Right cardiac atrium (tissue), 5 donors: ENCODE data around the gene EBF4. TPM values are rescaled to one million over a fixed set of nuclear protein-coding genes. Genes with fewer than 3 reads are reported as not detected.

Experiments used
- ATAC-seq, 2 donors: fragments of 200-7000 bp; cut with Tn5 transposase; one replicate each; pipeline versions ENCODE4 v1.8.0 to v1.9.1; 2020; ENCODE audit warnings: moderate library complexity in 2 of 2, mild to moderate bottlenecking in 1 of 2
- DNase-seq, 3 donors: peaks; one replicate each; pipeline ENCODE4 v3.0.0-alpha.2; 2020
- H3K27ac ChIP-seq: one replicate; pipeline ENCODE4 v1.5.1; 2013; ENCODE audit warnings: mild to moderate bottlenecking, low read length, control low read depth, moderate library complexity
- H3K27me3 ChIP-seq: one replicate; pipeline ENCODE4 v1.6.1; 2013; ENCODE audit not compliant: control insufficient read depth, insufficient read depth
- H3K4me1 ChIP-seq: one replicate; pipeline ENCODE4 v1.6.1; 2013; ENCODE audit warnings: low read length; ENCODE audit not compliant: control insufficient read depth, insufficient read depth
- H3K4me3 ChIP-seq: one replicate; pipeline ENCODE4 v1.5.1; 2013; ENCODE audit warnings: low read length, control low read depth
- H3K9me3 ChIP-seq: one replicate; pipeline ENCODE4 v1.6.1; 2013; ENCODE audit warnings: low read length; ENCODE audit not compliant: control insufficient read depth
- WGBS: extraction: QIAGEN DNeasy Blood & Tissue Kit; methylation state at CpG from one replicate; pipeline ENCODE4 v1.1.7; 2013; 5-methylcytosine and 5-hydroxymethylcytosine counted together
- intact Hi-C, 4 donors: fragments of 100-400 bp; cut with DNase I; formaldehyde crosslinking; loops; one replicate each; pipeline versions ENCODE4 v1.11.0 to v1.14.0; 2022 to 2023
- long read RNA-seq, 4 donors: library from polyadenylated mRNA; unstranded; transcript quantifications; one replicate each; pipeline ENCODE4 v2.0.0, GENCODE V29; 2020 to 2021
- polyA plus RNA-seq: library from polyadenylated mRNA; stranded (reverse); fragments of 200-250 nt; gene quantifications from one replicate; pipeline ENCODE4 v1.2.3, GENCODE V29; 2013
- total RNA-seq, 4 donors: library from RNA; stranded (reverse); fragmentation: NEBNext Ultra II Directional; extraction: Animal tissue kit (Norgen Biotek cat#: 25700); gene quantifications; one replicate each; pipeline ENCODE4 v1.2.1, GENCODE V29; 2021
- donor health status: healthy with polysubstance abuse.
- donor health status: DM: no; HTN: yes; CAD: no.
- donor health status: DM: no; HTN: no; CAD: no.
- donor health status: DM: no; HTN: yes; CAD: no; lungs with severe emphysema.
- donor health status: DM: yes; HTN: yes; CAD: no.

Gene EBF4, protein sequence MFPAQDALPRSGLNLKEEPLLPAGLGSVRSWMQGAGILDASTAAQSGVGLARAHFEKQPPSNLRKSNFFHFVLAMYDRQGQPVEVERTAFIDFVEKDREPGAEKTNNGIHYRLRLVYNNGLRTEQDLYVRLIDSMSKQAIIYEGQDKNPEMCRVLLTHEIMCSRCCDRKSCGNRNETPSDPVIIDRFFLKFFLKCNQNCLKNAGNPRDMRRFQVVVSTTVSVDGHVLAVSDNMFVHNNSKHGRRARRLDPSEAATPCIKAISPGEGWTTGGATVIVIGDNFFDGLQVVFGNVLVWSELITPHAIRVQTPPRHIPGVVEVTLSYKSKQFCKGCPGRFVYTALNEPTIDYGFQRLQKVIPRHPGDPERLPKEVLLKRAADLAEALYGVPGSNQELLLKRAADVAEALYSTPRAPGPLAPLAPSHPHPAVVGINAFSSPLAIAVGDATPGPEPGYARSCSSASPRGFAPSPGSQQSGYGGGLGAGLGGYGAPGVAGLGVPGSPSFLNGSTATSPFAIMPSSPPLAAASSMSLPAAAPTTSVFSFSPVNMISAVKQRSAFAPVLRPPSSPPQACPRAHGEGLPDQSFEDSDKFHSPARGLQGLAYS
- 10 to 100 TPM in 2 of 4 donors, 1 to 10 TPM in 2; 9.6 to 13.5 (median 10.2) TPM for total RNA-seq
- 4.8 TPM for polyA plus RNA-seq
- long read RNA-seq, donor 1, partial matches to known transcripts: 5 of 11 reads
- long read RNA-seq, donor 1, other reads (novel, unspliced or antisense): 5 of 11 reads
- long read RNA-seq, donor 2, partial matches to known transcripts: 3 of 11 reads
- long read RNA-seq, donor 2, other reads (novel, unspliced or antisense): 3 of 11 reads
- long read RNA-seq, donor 3, partial matches to known transcripts: 1 of 4 reads
- long read RNA-seq, donor 3, other reads (novel, unspliced or antisense): 3 of 4 reads
- long read RNA-seq, donor 4, partial matches to known transcripts: 2 of 5 reads
- long read RNA-seq, donor 4, other reads (novel, unspliced or antisense): 1 of 5 reads

DNA sequence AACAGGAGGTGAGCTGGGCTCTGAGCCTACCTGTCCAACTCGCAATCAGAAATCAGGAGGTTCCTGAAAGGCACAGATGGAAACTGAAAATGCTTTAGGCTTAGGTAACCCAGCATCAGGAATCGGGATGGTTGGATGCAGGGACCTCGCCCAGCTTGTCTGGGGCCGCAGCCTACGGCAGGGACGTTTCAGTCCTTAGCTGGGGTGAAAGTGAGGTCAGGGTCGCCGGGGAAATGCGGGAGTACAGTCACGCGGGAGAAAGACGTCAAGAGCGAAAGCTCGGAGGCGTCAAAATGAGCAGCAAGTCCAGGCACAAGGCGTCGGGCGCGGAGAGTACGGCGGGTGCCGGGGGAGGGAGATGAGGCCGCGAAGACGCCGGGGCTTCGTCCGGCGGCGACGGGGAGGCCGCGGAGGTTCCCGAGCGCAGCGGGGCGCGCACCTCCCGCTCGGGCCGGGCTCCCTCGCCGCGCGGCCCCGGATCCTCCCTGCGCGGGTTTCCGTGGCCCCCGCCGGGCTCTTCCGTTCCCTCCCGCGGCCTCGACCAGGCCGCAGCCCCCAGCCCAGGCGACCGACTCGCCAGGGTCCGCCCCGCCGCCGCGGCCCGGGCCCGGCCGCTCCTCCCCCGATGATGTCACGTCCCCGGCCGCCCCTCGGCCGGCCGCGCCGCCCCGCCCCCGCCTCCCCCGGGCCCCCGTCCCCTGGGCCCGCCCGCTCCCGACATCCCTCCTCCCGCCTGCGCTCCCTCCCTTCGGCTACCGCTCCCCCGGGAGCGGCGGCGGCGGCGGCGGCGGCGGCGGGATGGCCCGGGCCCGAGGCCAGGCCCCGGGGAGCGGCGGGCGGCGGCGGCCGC, at the start of gene EBF4:
Gene EBF4, plus strand, starts transcription at position 745 of the 850 bp plus-strand sequence. CDS start 866 bp downstream, outside the sequence.
- WGBS: 2% methylated on average over 105 of the region's 106 CpGs
- DNase-seq: peak; percentile 61 to 82 (median 81)

DNA sequence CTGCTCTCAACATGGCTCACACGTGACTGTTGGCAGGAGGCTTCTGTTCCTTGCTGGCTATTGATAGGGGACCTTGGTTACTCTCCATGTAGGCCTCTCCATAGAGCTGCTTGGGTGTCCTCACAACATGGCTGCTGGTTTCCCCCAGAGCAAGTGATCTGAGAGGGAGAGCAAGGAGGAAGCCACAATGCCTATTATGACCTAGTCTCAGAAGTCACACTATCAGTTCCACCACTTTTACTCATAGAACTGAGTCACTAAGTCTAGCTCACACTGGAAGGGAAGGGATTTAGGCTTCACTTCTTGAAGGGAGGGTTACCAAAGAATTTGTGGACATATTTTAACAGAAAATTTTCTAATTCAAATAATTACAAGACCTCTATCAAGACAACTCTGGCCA, 48.9 kb upstream of the EBF4 start:
- intact Hi-C loops: loop anchor here in 3 of 4 donors (5.0 to 10.0 kb wide), 3 partner anchors 109 to 119 kb away; partner anchors contain the start of gene TMC2 (in 1 of the 3)
- Histone ChIP-seq H3K4me3 (no peak overlapping the region), H3K27ac (no peak overlapping the region), H3K9me3 (no peaks in the 10 kb centered on the region), H3K27me3 (no peaks in the 10 kb centered on the region), H3K4me1 (no peaks in the 10 kb centered on the region)
- ATAC-seq (no peak), DNase-seq (no peak)
- WGBS: 91% methylated on average over 1 of the region's 1 CpG

More for the DNA sequence above, at the start of gene EBF4:
- H3K27ac ChIP-seq: peak within 1 kb of the TSS; percentile 49
- H3K27me3 ChIP-seq: no peaks in the 10 kb centered on the region
- intact Hi-C loops: no loop called here
- H3K4me1 ChIP-seq: no peaks in the 10 kb centered on the region
- peak; percentile 45 to 64 for ATAC-seq
- no peaks in the 10 kb centered on the region for H3K9me3 ChIP-seq
- peak within 1 kb of the TSS; percentile 99 for H3K4me3 ChIP-seq

DNA sequence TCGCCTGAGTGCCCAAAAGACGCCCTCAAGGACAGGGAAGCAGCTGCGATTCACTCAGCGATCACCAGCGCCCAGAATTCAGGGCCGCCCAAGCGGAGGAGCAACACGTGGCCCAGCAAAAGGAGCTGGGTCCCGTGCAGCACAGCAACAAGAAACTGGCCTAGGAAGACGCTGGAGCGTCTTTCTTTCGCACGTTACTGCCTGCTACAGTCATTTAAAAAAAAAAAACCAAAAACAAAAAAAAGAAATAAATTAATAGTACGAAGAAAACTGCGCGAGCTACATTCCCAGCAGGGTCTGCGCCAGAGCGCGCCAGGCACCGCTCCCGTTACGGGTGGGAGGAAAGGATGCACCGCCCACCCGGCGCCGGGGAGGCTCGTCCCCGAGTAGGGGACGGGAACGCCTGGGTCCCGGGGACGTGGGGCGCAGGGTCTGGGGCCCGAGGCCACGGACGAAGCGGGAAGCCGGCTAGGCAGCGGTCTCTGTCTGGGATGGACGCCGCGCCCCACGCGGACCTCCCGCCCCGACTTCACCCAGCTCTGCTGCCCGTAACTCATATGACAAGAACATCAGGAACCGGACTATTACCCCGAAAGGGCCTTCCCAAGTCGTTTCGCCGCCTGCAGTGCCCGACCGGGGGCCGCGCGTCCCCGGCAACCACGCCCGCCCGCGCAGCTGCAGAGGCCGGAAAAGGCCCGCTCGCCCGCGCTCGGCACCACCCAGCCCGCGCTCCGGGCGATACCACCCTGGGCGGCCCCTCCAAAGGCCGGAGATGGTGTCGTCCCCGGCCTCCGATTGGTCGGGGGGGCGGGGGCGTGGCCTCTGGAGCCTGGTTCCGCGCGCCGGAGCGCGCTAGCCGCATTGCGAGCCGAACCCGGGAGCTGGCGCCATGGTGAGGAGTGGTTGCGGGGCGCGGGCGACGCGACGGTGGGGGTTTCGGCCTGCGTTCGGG, 40.5 kb upstream of the EBF4 start, which contains the start of gene NOP56:
Gene NOP56, plus strand, starts transcription at position 861 of the 952 bp plus-strand sequence. Its CDS starts 29 bp downstream, at position 890.
- Histone ChIP-seq H3K27me3 (no peaks in the 10 kb centered on the region), H3K9me3 (no peaks in the 10 kb centered on the region), H3K27ac (peak within 1 kb of the TSS; percentile 87), H3K4me3 (peak within 1 kb of the TSS; percentile 57), H3K4me1 (peaks cover 3% of the 10 kb centered on the region)
- intact Hi-C loops: no loop called here
- under 1% methylated on average over 101 of the region's 101 CpGs for WGBS
- DNase-seq: peak; percentile 92 to 98 (median 97)
- ATAC-seq: peak; percentile 98

DNA sequence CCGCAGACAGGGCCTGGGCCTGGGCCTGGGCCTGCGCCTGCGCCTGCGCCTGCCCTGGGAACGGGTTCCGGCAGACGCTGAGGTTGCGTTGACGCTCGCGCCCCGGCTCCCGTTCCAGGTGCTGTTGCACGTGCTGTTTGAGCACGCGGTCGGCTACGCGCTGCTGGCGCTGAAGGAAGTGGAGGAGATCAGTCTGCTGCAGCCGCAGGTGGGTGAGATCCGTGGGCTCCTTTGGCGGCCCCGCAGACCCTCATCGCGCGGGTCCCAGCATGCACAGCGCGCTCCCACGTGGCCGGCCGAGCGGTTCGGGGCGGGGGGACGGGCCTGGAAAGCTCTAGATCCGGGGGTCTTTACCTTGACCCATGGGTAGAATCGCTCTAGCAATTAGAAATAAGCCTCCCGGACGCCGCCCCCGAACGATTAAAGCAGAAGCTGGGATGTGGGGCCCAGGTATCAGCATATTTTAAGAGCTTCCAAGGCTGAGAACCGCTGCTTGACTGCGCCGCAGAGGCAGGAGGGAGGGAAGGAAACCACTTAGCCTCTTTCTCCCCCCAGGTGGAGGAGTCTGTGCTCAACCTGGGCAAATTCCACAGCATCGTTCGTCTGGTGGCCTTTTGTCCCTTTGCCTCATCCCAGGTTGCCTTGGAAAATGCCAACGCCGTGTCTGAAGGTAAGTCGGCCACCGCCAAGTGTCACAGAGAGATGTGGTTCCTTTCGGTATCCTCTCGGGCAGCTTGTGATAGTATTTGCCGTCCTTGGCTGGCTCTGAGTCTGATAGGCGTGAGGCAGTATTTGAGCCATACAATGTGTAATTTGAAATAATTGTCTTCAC, 39.6 kb upstream of the EBF4 start:
- peaks cover 3% of the 10 kb centered on the region for H3K4me1 ChIP-seq
- peak overlapping the region; percentile 57 for H3K4me3 ChIP-seq
- H3K9me3 ChIP-seq: no peaks in the 10 kb centered on the region
- H3K27ac ChIP-seq: peak overlapping the region; percentile 13
- peak; percentile 52 to 81 (median 79) for DNase-seq
- intact Hi-C loops: no loop called here
- ATAC-seq: peak; percentile 75 to 77
- no peaks in the 10 kb centered on the region for H3K27me3 ChIP-seq
- WGBS: under 1% methylated on average over 56 of the region's 56 CpGs

DNA sequence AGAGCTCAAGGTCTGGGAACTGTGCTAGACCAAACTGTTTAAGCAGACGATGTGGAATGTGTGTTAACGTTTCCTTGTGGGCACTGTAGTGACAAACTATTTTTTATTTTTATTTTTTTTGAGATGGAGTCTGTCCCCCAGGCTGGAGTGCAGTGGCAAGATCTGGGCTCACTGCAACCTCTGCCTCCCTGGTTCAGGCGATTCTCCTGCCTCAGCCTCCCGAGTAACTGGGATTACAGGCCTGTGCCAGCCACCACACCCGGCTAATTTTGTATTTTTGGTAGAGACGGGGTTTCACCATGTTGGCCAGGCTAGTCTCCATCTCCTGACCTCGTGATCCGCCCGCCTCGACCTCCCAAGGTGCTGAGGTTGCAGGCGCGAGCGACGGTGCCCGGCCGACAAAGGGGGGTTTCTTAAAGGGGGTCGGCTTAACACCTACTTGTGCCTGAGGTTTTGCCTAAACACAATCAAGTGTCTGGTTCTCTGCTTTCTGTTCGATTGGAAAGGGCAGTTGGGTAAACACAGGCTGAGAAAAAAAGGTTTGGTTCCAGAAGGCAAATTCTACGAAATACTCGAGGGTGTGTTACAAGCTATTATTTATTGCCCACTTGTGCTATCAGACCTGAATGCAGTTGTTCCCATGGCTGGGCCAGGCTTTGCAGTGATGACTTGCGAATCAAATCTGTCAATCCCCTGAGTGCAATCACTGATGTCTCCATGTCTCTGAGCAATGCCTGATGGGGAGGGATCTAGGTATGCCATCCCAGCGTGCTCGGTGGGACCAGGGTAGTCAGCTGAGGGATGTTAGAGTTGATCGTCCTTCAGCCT, 38.8 kb upstream of the EBF4 start:
- ATAC-seq: no peak
- Histone ChIP-seq H3K4me1 (peaks cover 3% of the 10 kb centered on the region), H3K27ac (no peak overlapping the region), H3K4me3 (peak overlapping the region; percentile 57), H3K27me3 (no peaks in the 10 kb centered on the region), H3K9me3 (no peaks in the 10 kb centered on the region)
- intact Hi-C loops: no loop called here
- no peak for DNase-seq
- WGBS: 37% methylated on average over 24 of the region's 24 CpGs

DNA sequence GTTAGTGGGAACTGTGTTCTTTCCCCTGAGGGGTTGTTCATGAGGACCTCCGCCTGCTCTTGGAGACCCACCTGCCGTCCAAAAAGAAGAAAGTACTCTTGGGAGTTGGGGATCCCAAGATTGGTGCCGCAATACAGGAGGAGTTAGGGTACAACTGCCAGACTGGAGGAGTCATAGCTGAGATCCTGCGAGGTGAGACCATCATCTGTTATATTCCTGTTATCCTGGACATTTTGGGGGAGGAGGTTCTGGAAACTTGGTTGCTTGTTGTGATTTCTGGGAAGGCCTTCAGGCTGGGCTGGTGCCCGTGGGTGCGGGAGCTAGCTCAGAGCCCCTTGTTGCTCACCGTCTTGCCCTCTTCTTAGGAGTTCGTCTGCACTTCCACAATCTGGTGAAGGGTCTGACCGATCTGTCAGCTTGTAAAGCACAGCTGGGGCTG, 38.2 kb upstream of the EBF4 start:
- no peak for ATAC-seq

DNA sequence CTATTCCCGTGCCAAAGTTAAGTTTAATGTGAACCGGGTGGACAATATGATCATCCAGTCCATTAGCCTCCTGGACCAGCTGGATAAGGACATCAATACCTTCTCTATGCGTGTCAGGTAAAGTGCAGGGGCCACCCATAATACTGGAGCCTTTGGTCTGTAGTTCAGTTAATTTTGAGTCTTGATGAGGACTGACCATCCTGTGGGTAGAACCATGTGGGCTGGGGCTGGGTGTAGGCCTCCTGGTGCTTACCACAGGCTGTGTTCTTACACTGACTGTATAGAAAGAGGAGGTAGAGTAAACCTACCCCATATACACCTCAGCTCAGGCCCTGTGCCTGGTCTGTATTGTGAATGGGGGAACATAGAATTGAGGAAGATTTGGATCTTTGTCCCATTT, 37.7 kb upstream of the EBF4 start:
- H3K4me3 ChIP-seq: no peak overlapping the region
- H3K4me1 ChIP-seq: peaks cover 3% of the 10 kb centered on the region
- H3K27ac ChIP-seq: no peak overlapping the region
- ATAC-seq: no peak
- DNase-seq: no peak
- WGBS: 86% methylated on average over 3 of the region's 3 CpGs
- no peaks in the 10 kb centered on the region for H3K9me3 ChIP-seq
- intact Hi-C loops: no loop called here
- H3K27me3 ChIP-seq: no peaks in the 10 kb centered on the region

More for the DNA sequence above, 38.2 kb upstream of the EBF4 start:
- H3K27ac ChIP-seq: no peak overlapping the region
- H3K4me1 ChIP-seq: peaks cover 3% of the 10 kb centered on the region
- 82% methylated on average over 9 of the region's 9 CpGs for WGBS
- intact Hi-C loops: no loop called here
- H3K9me3 ChIP-seq: no peaks in the 10 kb centered on the region
- no peak overlapping the region for H3K4me3 ChIP-seq
- no peaks in the 10 kb centered on the region for H3K27me3 ChIP-seq
- no peak for DNase-seq

DNA sequence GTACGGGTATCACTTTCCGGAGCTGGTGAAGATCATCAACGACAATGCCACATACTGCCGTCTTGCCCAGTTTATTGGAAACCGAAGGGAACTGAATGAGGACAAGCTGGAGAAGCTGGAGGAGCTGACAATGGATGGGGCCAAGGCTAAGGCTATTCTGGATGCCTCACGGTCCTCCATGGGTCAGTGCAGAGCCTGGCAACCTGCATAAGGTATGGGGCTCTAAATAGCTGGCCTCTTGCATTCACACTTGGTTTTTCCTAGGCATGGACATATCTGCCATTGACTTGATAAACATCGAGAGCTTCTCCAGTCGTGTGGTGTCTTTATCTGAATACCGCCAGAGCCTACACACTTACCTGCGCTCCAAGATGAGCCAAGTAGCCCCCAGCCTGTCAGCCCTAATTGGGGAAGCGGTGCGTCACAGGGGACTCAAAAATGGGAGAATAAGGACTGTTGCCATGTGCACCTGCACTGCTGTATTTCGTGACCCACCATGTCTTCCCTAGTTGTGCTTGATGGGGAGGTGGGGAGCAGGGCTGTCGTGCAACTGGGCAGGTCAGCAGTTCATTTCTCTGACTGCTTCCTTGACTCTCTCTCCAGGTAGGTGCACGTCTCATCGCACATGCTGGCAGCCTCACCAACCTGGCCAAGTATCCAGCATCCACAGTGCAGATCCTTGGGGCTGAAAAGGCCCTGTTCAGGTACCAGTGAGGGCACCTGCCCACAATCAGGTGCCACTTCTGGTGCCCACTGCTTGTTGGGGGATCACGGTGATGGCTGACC, 37.1 kb upstream of the EBF4 start:
- intact Hi-C loops: no loop called here
- H3K9me3 ChIP-seq: no peaks in the 10 kb centered on the region
- ATAC-seq (no peak), DNase-seq (no peak)
- H3K27ac ChIP-seq: no peak overlapping the region
- H3K4me1 ChIP-seq: peaks cover 3% of the 10 kb centered on the region
- no peaks in the 10 kb centered on the region for H3K27me3 ChIP-seq
- 91% methylated on average over 17 of the region's 17 CpGs for WGBS
- no peak overlapping the region for H3K4me3 ChIP-seq
